GM21367 (cell line): ENCODE measurements around the gene HIVEP3.
"Not testable (repeated sequence)": the region's sequence is repeated elsewhere in the genome, so short reads cannot be mapped to it uniquely, and the experiment has no call there.

Experiments
- ATAC-seq: cut with Tn5 transposase; IDR thresholded peaks from one replicate; pipeline ENCODE4 v1.9.1; 2021; ENCODE audit not compliant: unreplicated experiment

Gene HIVEP3

GRCh38 chr1:41924911-41925310 lies 6.2 kb upstream of the HIVEP3 start:
- ATAC-seq, result no peak

DNA sequence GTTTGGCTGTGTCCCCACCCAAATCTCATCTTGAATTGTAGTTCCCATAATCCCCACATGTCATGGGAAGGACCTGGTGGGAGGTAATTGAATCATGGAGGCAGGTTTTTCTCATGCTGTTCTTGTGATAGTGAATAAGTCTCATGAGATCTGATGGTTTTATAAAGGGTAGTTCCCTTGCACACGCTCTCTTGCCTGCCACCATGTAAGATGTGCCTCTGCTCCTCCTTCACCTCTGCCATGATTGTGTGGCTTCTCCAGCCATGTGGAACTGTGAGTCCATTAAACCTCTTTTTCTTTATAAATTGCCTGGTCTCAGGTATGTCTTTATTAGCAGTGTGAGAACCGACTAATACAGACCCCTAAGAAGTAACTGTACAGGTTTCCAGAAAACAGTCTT lies 2.5 kb upstream of the HIVEP3 start:
- not testable (repeated sequence) for ATAC-seq

- ATAC-seq, result no peak
Observed at GRCh38 chr1:41920658-41921057, 1.9 kb upstream of the HIVEP3 start.

GRCh38 chr1:41919764-41920397 lies 1.2 kb upstream of the HIVEP3 start:
- no peak for ATAC-seq

GRCh38 chr1:41919131-41919530 lies 409 bp upstream of the HIVEP3 start:
- ATAC-seq, result no peak

- ATAC-seq, result no peak
Observed at GRCh38 chr1:41917835-41918449, 780 bp downstream of the HIVEP3 start.

DNA sequence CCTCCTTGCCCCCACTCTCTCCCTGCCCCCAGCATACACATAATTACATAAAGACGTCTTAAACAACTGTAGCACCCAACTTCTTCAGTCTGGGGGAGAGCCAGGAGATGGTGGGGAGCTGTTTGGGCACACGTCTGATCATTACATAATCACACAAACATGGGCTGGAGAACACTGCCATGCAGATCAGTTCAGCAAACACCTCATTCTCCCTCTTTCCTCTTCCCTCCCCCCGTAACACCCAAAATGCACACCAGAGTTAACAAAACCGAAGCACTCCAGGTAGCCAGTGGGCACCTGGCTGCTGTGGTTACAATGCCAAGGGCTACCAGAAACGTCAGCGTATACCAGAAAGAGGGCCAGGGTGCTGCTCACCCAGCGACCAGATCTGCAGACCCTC lies 1.6 kb downstream of the HIVEP3 start:
- ATAC-seq, result no peak

- no peak for ATAC-seq
Observed at GRCh38 chr1:41915786-41916571, 2.7 kb downstream of the HIVEP3 start.

DNA sequence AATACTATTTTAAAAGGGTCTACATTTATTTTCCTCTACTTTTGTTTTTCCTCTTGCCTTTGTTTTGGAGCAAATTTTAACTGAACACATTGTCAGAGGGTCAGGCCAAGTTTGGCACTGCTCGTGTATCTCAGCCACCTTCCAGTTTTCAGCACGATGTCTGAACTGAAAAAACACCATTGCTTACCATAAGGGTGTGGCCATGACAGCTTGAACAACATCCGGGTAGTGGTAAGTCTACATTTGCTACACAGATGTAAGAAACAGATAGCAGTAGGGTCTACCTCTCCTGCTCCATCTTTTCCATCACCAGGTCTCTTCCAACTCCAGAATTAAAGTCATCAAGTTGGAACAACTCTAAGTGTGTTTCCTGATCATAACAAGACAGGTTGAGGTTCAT lies 4.2 kb downstream of the HIVEP3 start:
- ATAC-seq, result no peak

GRCh38 chr1:41913014-41913413 lies 5.7 kb downstream of the HIVEP3 start:
- ATAC-seq, result no peak

DNA sequence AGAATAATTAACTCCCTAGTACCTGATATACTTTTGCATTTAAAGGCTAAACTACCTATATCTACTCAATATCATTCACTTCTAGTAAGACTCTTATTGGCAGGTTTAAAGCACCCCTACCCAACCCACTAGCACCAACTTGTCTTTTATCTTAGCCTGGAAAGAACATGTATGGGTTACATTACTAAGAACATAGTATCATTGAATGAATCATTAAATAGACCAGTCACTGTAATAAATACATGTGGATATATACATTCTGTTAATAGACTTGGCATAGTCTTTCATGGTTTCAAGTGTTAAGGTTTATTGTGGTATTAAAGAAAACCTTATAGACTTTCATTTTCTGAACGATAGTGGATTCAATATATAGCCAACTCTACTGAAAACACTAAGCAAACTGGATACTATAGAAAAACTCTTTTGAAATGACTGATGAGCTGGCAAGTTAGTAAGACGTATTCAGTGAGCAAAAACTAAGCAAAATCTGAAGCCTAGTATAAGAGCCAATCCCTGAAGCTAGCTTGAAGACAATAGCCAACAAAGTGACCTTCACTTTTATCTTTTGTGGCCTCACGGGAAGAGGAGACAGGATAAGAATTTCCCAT lies 10.3 kb downstream of the HIVEP3 start:
- no peak for ATAC-seq

DNA sequence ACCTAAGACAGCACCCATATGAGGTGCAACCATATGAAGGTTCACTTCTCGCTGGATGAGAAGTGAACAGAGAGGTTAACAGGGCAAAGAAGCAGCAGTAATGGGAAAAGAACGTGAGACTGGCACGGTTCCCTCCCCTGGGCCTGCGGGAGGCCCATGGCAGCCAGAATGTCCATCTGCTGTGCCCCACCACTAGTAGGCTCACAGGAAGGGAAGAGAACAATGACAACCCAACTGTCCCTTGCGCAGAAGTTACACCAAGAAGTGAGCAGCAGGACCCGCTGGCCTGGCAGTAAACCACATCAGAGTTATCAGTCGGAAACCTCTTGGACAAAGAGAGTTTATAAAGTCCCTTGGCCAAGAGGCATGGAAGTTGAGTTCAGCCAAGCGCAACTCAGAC lies 11.3 kb downstream of the HIVEP3 start:
- ATAC-seq, result no peak

GRCh38 chr1:41906943-41907342 lies 11.8 kb downstream of the HIVEP3 start:
- ATAC-seq, result no peak

GRCh38 chr1:41905093-41905675 lies 13.5 kb downstream of the HIVEP3 start:
- no peak for ATAC-seq

DNA sequence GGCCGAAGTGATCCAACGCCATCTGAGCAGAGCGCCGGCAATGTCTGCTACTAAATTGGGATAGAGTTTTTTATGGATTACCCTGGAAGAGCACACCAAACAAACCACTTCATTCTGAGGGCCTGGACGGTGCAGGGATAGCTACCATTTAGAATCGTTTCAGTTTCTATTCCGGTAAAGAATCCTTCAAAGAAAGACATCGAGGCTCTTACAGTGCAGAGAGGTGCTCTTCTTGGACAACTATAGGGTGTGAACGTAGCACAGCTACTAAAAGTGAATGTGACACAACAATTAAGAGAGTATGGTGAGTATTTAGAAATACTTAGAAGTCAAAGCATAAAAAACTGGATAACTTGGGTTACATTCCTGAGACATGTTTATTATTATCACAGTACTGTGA lies 16.1 kb downstream of the HIVEP3 start:
- ATAC-seq, result no peak

DNA sequence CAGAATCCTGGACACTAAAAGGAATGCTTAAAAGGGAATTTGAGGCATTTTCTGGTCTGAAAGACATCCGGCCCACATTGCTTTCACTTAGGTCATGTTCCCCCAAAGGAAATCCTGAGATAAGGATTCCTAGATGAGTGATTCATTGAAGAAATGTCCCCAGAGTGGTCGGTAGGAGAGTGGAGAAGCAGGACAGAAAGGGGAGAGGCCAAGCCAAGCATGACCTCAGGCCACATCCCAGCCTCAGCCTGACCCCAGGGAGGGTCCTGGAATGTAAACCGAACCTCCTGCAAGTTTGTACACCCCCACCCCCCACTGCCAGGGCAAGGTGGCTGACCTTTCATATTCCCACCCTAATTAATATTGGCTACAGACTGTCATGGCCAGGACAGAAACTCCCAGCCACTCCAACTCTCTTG lies 16.6 kb downstream of the HIVEP3 start:
- no peak for ATAC-seq

- ATAC-seq, result no peak
Observed at GRCh38 chr1:41901551-41901950, 17.2 kb downstream of the HIVEP3 start.

DNA sequence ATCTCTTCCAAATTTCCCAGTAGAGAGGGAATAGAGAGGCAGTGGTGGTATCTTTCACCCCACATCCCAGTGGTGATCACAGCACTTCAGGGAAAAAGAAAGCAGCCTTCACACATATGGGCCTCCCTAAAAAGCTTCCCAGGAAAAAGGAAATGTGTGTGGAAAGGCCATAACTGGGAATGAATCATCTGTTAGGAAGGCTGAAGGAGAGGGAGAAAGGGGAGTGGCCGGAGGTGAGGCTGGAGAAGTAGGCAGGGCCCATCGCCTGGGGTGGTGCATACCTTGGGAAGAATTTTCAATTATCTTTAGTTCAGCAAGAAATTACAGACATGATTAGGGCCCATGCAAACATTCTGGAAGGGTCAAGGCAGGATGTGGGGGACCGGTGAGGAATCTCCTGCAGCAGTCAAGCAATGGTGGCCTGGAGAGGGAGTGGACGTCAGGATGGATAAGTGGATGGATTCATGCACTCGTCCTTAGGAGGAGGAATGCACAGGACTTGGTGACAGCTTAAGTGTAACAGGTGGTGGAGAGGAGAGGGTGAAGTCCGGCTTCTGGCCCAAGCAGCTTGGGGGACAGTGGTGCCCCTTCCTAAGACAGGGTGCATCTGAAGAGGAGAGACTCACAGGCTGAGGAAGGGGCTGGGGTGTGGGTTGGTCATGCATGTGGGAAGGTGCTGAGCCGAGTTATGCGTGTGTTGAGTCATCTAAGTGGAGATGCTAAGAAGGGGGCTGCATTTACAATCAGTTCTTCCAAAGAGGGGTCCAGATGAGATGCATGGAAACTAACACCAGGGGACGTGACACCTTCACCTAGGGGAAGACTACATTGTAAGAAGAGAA lies 17.9 kb downstream of the HIVEP3 start:
- ATAC-seq, result no peak

DNA sequence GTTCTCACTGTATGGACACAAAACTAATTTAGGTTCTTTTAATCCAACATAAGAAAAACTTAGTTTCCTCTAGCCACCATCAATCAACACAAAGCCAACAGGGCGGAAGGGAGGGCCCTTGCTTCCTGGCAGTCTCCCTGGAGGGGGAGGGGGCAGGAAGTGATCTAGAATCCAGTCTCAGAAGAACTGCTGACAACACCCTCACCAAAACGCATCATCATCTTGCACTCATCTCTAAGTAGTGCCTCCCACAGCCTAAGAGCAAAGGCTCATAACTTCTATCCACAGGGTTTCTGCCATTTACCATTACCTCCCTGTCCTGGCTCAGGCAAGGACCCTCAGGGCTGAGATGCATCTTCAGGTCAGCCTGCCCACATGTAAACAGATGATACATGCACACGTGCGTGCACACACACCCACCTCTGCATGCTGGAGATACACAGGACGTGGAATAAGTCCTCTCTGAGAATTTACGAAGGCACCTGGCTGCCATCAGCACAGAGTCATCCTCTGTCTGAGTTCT lies 20.5 kb downstream of the HIVEP3 start:
- ATAC-seq, result no peak

GRCh38 chr1:41895552-41895951 lies 23.2 kb downstream of the HIVEP3 start:
- no peak for ATAC-seq
